22Rv1 (cell line): ENCODE data around the gene OR13A1.
"Not testable (repeated sequence)": the region's sequence is repeated elsewhere in the genome, so short reads cannot be mapped to it uniquely, and the experiment has no call there.

Experiments
- ZFX ChIP-seq: fragments of 450-650 bp; IDR thresholded peaks from 2 replicates; pipeline ENCODE4 v1.6.1; 2017; ENCODE audit warnings: antibody characterized with exemption, borderline replicate concordance
- TF ChIP-seq, protein P1 (sequence below): fragments of 450-650 bp; IDR thresholded peaks from 2 replicates; pipeline ENCODE4 v1.5.1; 2017; ENCODE audit warnings: mild to moderate bottlenecking

DNA sequence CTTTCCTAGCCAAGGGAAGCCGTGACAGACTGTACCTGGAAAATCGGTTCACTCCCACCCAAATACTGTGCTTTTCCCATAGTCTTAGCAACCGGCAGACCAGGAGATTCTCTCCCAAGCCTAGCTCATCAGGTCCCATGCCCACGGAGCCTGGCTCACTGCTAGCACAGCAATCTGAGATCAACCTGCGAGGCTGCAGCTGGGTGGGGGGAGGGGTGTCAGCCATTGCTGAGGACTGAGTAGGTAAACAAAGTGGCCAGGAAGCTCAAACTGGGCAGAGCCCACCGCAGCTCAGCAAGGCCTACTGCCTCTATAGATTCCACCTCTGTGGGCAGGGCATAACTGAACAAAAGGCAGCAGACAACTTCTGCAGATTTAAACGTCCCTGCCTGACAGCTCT, 43.6 kb upstream of the OR13A1 start:
- TF ChIP-seq, protein P1, sequence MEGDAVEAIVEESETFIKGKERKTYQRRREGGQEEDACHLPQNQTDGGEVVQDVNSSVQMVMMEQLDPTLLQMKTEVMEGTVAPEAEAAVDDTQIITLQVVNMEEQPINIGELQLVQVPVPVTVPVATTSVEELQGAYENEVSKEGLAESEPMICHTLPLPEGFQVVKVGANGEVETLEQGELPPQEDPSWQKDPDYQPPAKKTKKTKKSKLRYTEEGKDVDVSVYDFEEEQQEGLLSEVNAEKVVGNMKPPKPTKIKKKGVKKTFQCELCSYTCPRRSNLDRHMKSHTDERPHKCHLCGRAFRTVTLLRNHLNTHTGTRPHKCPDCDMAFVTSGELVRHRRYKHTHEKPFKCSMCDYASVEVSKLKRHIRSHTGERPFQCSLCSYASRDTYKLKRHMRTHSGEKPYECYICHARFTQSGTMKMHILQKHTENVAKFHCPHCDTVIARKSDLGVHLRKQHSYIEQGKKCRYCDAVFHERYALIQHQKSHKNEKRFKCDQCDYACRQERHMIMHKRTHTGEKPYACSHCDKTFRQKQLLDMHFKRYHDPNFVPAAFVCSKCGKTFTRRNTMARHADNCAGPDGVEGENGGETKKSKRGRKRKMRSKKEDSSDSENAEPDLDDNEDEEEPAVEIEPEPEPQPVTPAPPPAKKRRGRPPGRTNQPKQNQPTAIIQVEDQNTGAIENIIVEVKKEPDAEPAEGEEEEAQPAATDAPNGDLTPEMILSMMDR: not testable (repeated sequence)
- not testable (repeated sequence) for TF ChIP-seq ZFX
